HG03025 (cell line): Measurements from ENCODE around the gene ISG20.
"Not testable (repeated sequence)": the region's sequence is repeated elsewhere in the genome, so short reads cannot be mapped to it uniquely, and the experiment has no call there.

Experiments used
- ATAC-seq: cut with Tn5 transposase; IDR thresholded peaks from one replicate; pipeline ENCODE4 v1.9.1; 2021; ENCODE audit warnings: mild to moderate bottlenecking, moderate library complexity; ENCODE audit not compliant: unreplicated experiment, low FRiP score

ISG20 gene

GRCh38 chr15:88617790-88618189 lies 21.0 kb upstream of the ISG20 start:
- ATAC-seq: no peak

- ATAC-seq: no peak
These were observed 20.1 kb upstream of the ISG20 start for GRCh38 chr15:88618686-88619085.

GRCh38 chr15:88619796-88620195 lies 19.0 kb upstream of the ISG20 start:
- no peak for ATAC-seq

GRCh38 chr15:88620995-88621772 lies 17.6 kb upstream of the ISG20 start, which contains the start of gene AEN:
Gene AEN, plus strand, starts transcription at chr15:88621340. Its CDS starts 4,870 bp downstream, at chr15:88626210.
- ATAC-seq: peak; percentile 89

- ATAC-seq: no peak
These were observed 16.8 kb upstream of the ISG20 start for GRCh38 chr15:88621789-88622604.

GRCh38 chr15:88622605-88622975 lies 16.2 kb upstream of the ISG20 start:
- no peak for ATAC-seq

GRCh38 chr15:88623061-88623460 lies 15.8 kb upstream of the ISG20 start:
- ATAC-seq: no peak

GRCh38 chr15:88623632-88624031 lies 15.2 kb upstream of the ISG20 start:
- ATAC-seq: no peak

GRCh38 chr15:88624156-88624970 lies 14.5 kb upstream of the ISG20 start:
- ATAC-seq: peak; percentile 34

- ATAC-seq: no peak
These were observed 13.8 kb upstream of the ISG20 start for GRCh38 chr15:88624971-88625490.

GRCh38 chr15:88625943-88626741 lies 12.7 kb upstream of the ISG20 start:
- no peak for ATAC-seq

- no peak for ATAC-seq
These were observed 11.4 kb upstream of the ISG20 start for GRCh38 chr15:88627463-88627862.

- ATAC-seq: no peak
These were observed 10.7 kb upstream of the ISG20 start for GRCh38 chr15:88628018-88628654.

- no peak for ATAC-seq
These were observed 9.7 kb upstream of the ISG20 start for GRCh38 chr15:88629071-88629470.

GRCh38 chr15:88630141-88630721 lies 8.6 kb upstream of the ISG20 start:
- ATAC-seq: no peak

- ATAC-seq: no peak
These were observed 7.9 kb upstream of the ISG20 start for GRCh38 chr15:88630798-88631463.

- no peak for ATAC-seq
These were observed 7.3 kb upstream of the ISG20 start for GRCh38 chr15:88631464-88632028.

- not testable (repeated sequence) for ATAC-seq
These were observed 6.0 kb upstream of the ISG20 start for GRCh38 chr15:88632797-88633196.
